GM23248 (cell line): Measurements from ENCODE around the gene GBE1. TPM values are rescaled to one million over a fixed set of nuclear protein-coding genes. Genes with fewer than 3 reads are reported as not detected.

Experiments
- DNase-seq: peaks from one replicate; pipeline ENCODE4 v3.0.0-alpha.2; 2015
- H2AFZ ChIP-seq: fragments of 200-600 bp; sonication (generic); 2 replicates; pipeline ENCODE4 v1.6.1; 2016; ENCODE audit warnings: antibody characterized with exemption
- H3F3A ChIP-seq: fragments of 200-600 bp; sonication (generic); 2 replicates; pipeline ENCODE4 v1.6.1; 2016; ENCODE audit warnings: mild to moderate bottlenecking, antibody characterized with exemption, mixed run types; ENCODE audit not compliant: insufficient read depth
- H3K27ac ChIP-seq: fragments of 200-600 bp; sonication (generic); 2 replicates; pipeline ENCODE4 v1.5.1; 2016; ENCODE audit warnings: mild to moderate bottlenecking
- H3K27me3 ChIP-seq: fragments of 200-600 bp; sonication (generic); replicated peaks from 2 replicates; pipeline ENCODE4 v1.6.1; 2016; ENCODE audit warnings: mild to moderate bottlenecking; ENCODE audit not compliant: insufficient read depth
- H3K36me3 ChIP-seq: fragments of 200-600 bp; sonication (generic); 2 replicates; pipeline ENCODE4 v1.6.1; 2016; ENCODE audit warnings: low read depth, mild to moderate bottlenecking
- H3K4me1 ChIP-seq: fragments of 200-600 bp; sonication (generic); 2 replicates; pipeline ENCODE4 v1.6.1; 2016; ENCODE audit warnings: mild to moderate bottlenecking; ENCODE audit not compliant: insufficient read depth
- H3K4me2 ChIP-seq: fragments of 200-600 bp; sonication (generic); one replicate; pipeline ENCODE4 v1.6.1; 2016; ENCODE audit warnings: mild to moderate bottlenecking; ENCODE audit not compliant: unreplicated experiment
- H3K4me3 ChIP-seq: fragments of 200-600 bp; sonication (generic); 2 replicates; pipeline ENCODE4 v1.5.1; 2016; ENCODE audit warnings: mild to moderate bottlenecking
- H3K79me2 ChIP-seq: fragments of 200-600 bp; sonication (generic); 2 replicates; pipeline ENCODE4 v1.6.1; 2016; ENCODE audit warnings: mild to moderate bottlenecking; ENCODE audit not compliant: insufficient read depth
- H3K9ac ChIP-seq: fragments of 200-600 bp; sonication (generic); 2 replicates; pipeline ENCODE4 v1.6.1; 2016; ENCODE audit warnings: mild to moderate bottlenecking
- H3K9me2 ChIP-seq: fragments of 200-600 bp; sonication (generic); 2 replicates; pipeline ENCODE4 v1.6.1; 2016; ENCODE audit warnings: mixed run types, mild to moderate bottlenecking, moderate library complexity; ENCODE audit not compliant: insufficient read depth
- H3K9me3 ChIP-seq: fragments of 200-600 bp; sonication (generic); one replicate; pipeline ENCODE4 v1.6.1; 2017; ENCODE audit warnings: low read depth
- H4K20me1 ChIP-seq: fragments of 200-600 bp; sonication (generic); 2 replicates; pipeline ENCODE4 v1.6.0; 2016; ENCODE audit not compliant: insufficient read depth
- EZH2 ChIP-seq: fragments of 200-600 bp; sonication (generic); IDR thresholded peaks from 2 replicates; pipeline ENCODE4 v1.6.1; 2018; ENCODE audit warnings: antibody characterized with exemption, mild to moderate bottlenecking; ENCODE audit not compliant: insufficient read depth, poor library complexity, severe bottlenecking
- EZH2phosphoT487 ChIP-seq: fragments of 200-600 bp; sonication (generic); IDR thresholded peaks from 2 replicates; pipeline ENCODE4 v1.6.1; 2018; ENCODE audit warnings: antibody characterized with exemption, moderate library complexity, mild to moderate bottlenecking, low read depth; ENCODE audit not compliant: insufficient read depth
- WGBS, 2 experiments: methylation state at CpG; one replicate each; pipeline ENCODE4 v1.1.6; 2015 to 2017; ENCODE audit warnings: low lambda C conversion rate in 2 of 2, low coverage in 1 of 2; ENCODE audit errors: missing lambda C conversion rate in 2 of 2; 5-methylcytosine and 5-hydroxymethylcytosine counted together
- in situ Hi-C: fragments of 300-500 bp; cut with MboI; formaldehyde crosslinking; loops from 2 replicates; pipeline ENCODE4 v1.15.0; 2020
- polyA plus RNA-seq: library from polyadenylated mRNA; unstranded; fragments of >200 nt; fragmentation: Nextera tagmentation; extraction: Ambion mirVana; gene quantifications from 2 replicates; pipeline ENCODE4 v1.2.1, GENCODE V29; 2016
- total RNA-seq: library from RNA; depleted of rRNA; stranded (reverse); fragments of >200 nt; shearing (Covaris generic); gene quantifications from 2 replicates; pipeline ENCODE4 v1.2.3, GENCODE V29; 2014

GBE1 gene
- total and polyA plus RNA-seq, 2 experiments from 2014 or later = 130 to 166 TPM

- H3K36me3 ChIP-seq = no peaks in the 10 kb centered on the region
- H3K4me1 ChIP-seq = peaks cover 47% of the 10 kb centered on the region
- H3K79me2 ChIP-seq = no peaks in the 10 kb centered on the region
- H3K9ac ChIP-seq = no peak overlapping the region
- H3K27ac ChIP-seq = no peak overlapping the region
- no peak overlapping the region for H2AFZ ChIP-seq
- no peaks in the 10 kb centered on the region for H4K20me1 ChIP-seq
- H3K9me3 ChIP-seq = no peaks in the 10 kb centered on the region
- peaks cover 36% of the 10 kb centered on the region for H3F3A ChIP-seq
- no peaks in the 10 kb centered on the region for H3K9me2 ChIP-seq
- in situ Hi-C loops = no loop called here
- 11 to 19% methylated on average over 1 of the region's 1 CpG for WGBS, 2 experiments
- no peaks in the 10 kb centered on the region for H3K27me3 ChIP-seq
- TF ChIP-seq EZH2 (no peak), EZH2phosphoT487 (no peak)
- no peak overlapping the region for H3K4me2 ChIP-seq
- no peak overlapping the region for H3K4me3 ChIP-seq
- peak; percentile 44 for DNase-seq
Observed at GRCh38 chr3:81446806-81447205, 314.6 kb downstream of the GBE1 start.

GRCh38 chr3:81445712-81446111 is 315.7 kb downstream of the GBE1 start:
- Histone ChIP-seq H3K79me2 (no peaks in the 10 kb centered on the region), H3K9me2 (no peaks in the 10 kb centered on the region), H3K27me3 (no peaks in the 10 kb centered on the region), H3K4me3 (no peak overlapping the region), H3K9me3 (no peaks in the 10 kb centered on the region), H2AFZ (no peak overlapping the region), H3K4me2 (no peak overlapping the region), H3F3A (peaks cover 25% of the 10 kb centered on the region), H4K20me1 (no peaks in the 10 kb centered on the region), H3K9ac (no peak overlapping the region), H3K36me3 (no peaks in the 10 kb centered on the region), H3K4me1 (peaks cover 36% of the 10 kb centered on the region), H3K27ac (no peak overlapping the region)
- in situ Hi-C loops = no loop called here
- whole genome bisulfite sequencing, 2 experiments = 96 to 98% methylated on average over 4 of the region's 4 CpGs
- TF ChIP-seq EZH2phosphoT487 = no peak
- TF ChIP-seq EZH2 = no peak
- DNase-seq = no peak

GRCh38 chr3:81444817-81445460 is 316.5 kb downstream of the GBE1 start:
- H4K20me1 ChIP-seq = no peaks in the 10 kb centered on the region
- DNase-seq = no peak
- H3K4me3 ChIP-seq = no peak overlapping the region
- H3K27ac ChIP-seq = peak overlapping the region; percentile 71; the same call in 1 of the 2 replicates
- no peaks in the 10 kb centered on the region for H3K9me3 ChIP-seq
- 85 to 87% methylated on average over 4 of the region's 4 CpGs for WGBS, 2 experiments
- H3K79me2 ChIP-seq = no peaks in the 10 kb centered on the region
- peaks cover 17% of the 10 kb centered on the region for H3F3A ChIP-seq
- TF ChIP-seq EZH2phosphoT487 = no peak
- no peak for TF ChIP-seq EZH2
- H3K36me3 ChIP-seq = no peaks in the 10 kb centered on the region
- peaks cover 31% of the 10 kb centered on the region for H3K4me1 ChIP-seq
- no peak overlapping the region for H3K9ac ChIP-seq
- H2AFZ ChIP-seq = no peak overlapping the region
- H3K4me2 ChIP-seq = no peak overlapping the region
- in situ Hi-C loops = no loop called here
- no peaks in the 10 kb centered on the region for H3K27me3 ChIP-seq
- H3K9me2 ChIP-seq = no peaks in the 10 kb centered on the region

DNA sequence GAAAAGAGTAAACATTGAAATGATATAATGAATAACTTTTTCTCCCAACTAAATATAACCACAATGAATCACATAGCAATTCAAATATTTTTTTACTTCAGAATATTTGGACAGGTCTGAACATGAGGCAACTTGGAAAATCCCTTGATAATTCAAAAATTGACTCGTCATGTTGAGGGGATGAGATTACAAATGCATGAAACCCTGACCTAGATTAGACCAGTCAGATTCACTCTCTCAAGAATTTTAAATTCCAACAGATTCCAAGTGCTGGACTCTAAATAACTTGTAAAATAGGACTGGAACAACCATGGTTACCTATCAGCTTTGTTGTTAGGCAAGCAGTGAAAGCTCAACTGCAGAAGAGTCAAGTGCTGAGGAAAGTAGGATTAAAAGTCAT is 317.5 kb downstream of the GBE1 start:
- H3K9ac ChIP-seq = peak overlapping the region; percentile 25; the same call in 1 of the 2 replicates
- in situ Hi-C loops = no loop called here
- no peaks in the 10 kb centered on the region for H3K79me2 ChIP-seq
- peak; percentile 83 for DNase-seq
- H4K20me1 ChIP-seq = no peaks in the 10 kb centered on the region
- no peaks in the 10 kb centered on the region for H3K9me2 ChIP-seq
- H3K4me2 ChIP-seq = peak overlapping the region; percentile 18
- 3 to 8% methylated on average over 1 of the region's 1 CpG for WGBS, 2 experiments
- no peaks in the 10 kb centered on the region for H3K36me3 ChIP-seq
- H3K4me3 ChIP-seq = no peak overlapping the region
- no peak overlapping the region for H2AFZ ChIP-seq
- TF ChIP-seq EZH2 (no peak), EZH2phosphoT487 (no peak)
- H3F3A ChIP-seq = peaks cover 16% of the 10 kb centered on the region
- H3K27ac ChIP-seq = peak overlapping the region; percentile 71
- H3K9me3 ChIP-seq = no peaks in the 10 kb centered on the region
- H3K4me1 ChIP-seq = peaks cover 25% of the 10 kb centered on the region
- H3K27me3 ChIP-seq = no peaks in the 10 kb centered on the region
